SH-SY5Y (cell line): ENCODE results near the gene DHRS3.

Experiments used
- GATA2 ChIP-seq: IDR thresholded peaks from 2 replicates; pipeline ENCODE4 v1.6.1; 2011; ENCODE audit warnings: mild to moderate bottlenecking, low read depth, low read length
- GATA3 ChIP-seq: IDR thresholded peaks from 2 replicates; pipeline ENCODE4 v1.6.1; 2011; ENCODE audit warnings: low read depth, mild to moderate bottlenecking, low read length, moderate library complexity

DHRS3 gene

DNA sequence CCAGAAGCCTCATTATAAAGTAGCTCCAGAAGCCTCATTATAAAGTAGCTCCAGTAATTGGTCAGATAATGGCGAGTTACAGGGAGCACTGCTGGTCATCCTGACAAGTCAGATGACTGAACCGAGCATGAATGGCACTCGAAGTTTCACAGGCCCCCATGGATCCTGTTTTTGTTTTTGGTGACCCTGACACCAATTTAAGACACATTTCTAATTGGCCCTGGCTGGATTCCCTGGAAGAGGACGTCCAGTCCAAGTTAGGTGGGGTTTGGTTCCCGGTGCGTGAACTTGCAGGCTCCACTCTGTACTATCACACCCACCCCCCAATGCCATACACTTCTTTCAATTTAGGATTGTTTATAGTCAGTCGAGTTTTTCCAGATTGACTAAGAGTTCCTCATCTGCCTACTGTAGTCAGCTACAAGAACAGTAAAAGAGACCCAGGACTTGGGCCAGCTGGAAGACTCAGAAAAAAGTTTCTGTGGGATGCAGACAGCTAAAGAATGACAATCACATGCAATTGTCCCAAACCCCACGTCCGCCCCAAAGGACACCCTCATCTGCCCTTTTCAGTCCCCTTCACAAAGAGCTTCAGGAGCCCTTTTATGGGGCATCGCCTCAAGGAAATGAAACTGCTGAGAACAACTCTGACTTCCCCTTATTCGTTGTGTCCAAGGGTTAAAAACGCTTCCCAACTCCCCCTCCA lies 2.7 kb downstream of the DHRS3 start:
- no peak for TF ChIP-seq GATA3
- no peak for TF ChIP-seq GATA2

DNA sequence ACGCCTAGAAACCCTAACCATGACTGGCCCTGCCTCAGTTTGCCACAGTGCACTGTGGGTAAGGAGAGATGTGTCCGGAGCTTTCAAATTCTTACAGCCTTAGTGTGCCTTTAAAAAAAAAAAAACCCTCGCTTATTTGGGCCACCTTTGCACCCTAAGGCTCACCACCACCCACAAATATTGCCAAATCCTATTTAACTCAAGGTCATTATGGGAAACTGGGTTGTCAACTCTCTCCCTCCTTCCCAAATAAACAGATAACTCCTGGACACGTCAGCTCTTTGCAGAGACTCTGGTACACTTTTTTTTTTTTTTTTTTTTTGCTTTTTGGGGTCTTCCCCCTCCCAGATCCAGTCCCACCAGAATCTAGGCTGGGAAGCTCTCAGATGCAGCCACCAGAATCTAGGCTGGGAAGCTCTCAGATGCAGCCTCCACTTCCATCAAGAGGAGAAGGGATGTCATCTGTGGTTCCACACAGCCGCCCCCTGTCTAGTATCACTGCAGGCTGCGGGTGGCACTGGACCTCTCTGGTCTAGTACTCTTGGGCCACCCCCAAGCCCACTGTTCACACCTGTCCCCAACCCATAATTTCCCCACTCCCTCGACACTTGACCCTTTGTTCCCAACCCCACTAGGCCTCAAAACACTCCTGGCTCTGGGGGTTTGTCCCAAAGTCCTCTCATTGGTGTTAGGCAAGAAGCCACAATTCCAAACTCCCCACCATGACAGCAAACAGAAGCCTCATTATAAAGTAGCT lies 3.4 kb downstream of the DHRS3 start:
- TF ChIP-seq GATA3 (no peak), GATA2 (no peak)

- no peak for TF ChIP-seq GATA2
- TF ChIP-seq GATA3 = no peak
Observed at GRCh38 chr1:12613180-12613579, 4.8 kb downstream of the DHRS3 start.

- TF ChIP-seq GATA2 (no peak), GATA3 (no peak)
Observed at GRCh38 chr1:12610941-12611340, 7.1 kb downstream of the DHRS3 start.

GRCh38 chr1:12610305-12610935 lies 7.6 kb downstream of the DHRS3 start:
- TF ChIP-seq GATA2 (no peak), GATA3 (no peak)

GRCh38 chr1:12609469-12610003 lies 8.5 kb downstream of the DHRS3 start:
- TF ChIP-seq GATA2 (no peak), GATA3 (no peak)

- no peak for TF ChIP-seq GATA2
Observed at GRCh38 chr1:12608311-12608957, 9.6 kb downstream of the DHRS3 start.

- TF ChIP-seq GATA2 (no peak), GATA3 (no peak)
Observed at GRCh38 chr1:12607263-12607662, 10.7 kb downstream of the DHRS3 start.

- TF ChIP-seq GATA3 = no peak
- TF ChIP-seq GATA2 = no peak
Observed at GRCh38 chr1:12604986-12605385, 13.0 kb downstream of the DHRS3 start.

DNA sequence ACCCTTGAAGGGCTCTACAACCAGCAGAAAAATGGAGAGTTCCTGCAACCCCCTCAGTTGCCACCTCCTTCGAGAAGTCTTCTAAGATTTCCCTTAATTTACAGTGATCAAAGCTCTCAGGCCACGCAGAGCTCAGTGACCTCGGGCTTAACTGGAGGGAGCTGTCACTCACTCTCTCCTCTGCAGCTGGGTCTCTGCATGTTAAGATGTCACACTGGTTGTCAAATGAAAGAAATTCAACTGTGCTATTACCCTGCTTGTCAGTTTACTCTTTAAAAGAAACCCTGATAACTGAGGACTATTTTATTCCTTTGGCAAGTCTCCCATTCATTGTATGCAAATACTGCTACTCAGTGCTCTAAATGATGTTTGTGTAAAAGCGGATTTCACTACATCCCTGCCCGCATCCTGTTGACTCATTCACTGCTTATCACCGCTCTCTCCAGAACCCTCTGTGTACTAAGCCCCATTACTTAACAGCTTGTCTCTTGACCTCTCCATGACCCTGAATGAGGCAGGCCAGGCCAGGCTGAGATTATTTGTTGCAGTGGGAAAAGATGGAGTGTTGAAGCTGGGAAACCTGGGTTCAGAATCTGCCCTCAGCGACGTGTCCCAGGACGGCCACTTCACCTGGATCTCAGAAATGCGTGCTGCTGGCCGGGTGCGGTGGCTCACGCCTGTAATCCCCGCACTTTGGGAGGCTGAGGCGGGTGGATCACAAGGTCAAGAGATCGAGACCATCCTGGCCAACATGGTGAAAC lies 13.7 kb downstream of the DHRS3 start:
- TF ChIP-seq GATA2 = no peak
- no peak for TF ChIP-seq GATA3

DNA sequence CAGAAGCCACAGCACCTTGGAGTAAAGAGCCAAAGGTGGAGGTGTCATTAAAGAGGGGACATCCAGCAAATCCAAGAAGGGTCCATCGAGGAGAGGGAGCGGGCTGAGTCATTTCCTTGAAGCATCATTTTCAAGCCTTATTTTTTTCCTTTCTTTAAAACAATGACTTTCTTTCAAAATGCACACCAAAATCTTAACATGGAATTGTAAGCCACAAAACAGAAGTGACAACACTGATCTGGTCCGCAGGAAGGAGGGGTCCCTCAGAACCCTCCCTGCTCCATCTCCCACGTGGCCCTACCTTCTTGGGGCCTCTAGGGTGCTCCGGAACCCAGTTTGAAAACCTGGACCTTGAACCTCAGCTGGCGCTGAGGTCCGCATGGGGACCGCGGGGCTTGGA lies 14.8 kb downstream of the DHRS3 start:
- TF ChIP-seq GATA2 (no peak), GATA3 (no peak)

DNA sequence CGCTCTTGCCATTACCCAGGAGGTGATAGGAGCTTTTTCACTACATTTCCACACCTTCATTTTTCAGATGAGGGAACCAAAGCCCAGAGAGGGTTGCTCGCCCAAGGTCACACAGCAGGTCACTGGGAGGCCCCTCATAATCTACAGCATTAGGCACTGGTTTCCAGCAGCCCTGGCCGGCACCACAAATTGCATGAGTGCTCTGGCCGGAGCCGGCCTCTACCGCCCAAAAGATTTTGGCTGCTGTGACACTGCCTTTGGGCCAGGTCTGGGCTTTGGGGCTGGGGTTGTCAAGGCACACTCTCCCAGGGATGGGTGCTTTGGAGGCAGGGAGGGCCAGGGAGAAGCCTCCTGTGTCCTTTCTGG lies 15.4 kb downstream of the DHRS3 start:
- no peak for TF ChIP-seq GATA3
- TF ChIP-seq GATA2 = no peak

DNA sequence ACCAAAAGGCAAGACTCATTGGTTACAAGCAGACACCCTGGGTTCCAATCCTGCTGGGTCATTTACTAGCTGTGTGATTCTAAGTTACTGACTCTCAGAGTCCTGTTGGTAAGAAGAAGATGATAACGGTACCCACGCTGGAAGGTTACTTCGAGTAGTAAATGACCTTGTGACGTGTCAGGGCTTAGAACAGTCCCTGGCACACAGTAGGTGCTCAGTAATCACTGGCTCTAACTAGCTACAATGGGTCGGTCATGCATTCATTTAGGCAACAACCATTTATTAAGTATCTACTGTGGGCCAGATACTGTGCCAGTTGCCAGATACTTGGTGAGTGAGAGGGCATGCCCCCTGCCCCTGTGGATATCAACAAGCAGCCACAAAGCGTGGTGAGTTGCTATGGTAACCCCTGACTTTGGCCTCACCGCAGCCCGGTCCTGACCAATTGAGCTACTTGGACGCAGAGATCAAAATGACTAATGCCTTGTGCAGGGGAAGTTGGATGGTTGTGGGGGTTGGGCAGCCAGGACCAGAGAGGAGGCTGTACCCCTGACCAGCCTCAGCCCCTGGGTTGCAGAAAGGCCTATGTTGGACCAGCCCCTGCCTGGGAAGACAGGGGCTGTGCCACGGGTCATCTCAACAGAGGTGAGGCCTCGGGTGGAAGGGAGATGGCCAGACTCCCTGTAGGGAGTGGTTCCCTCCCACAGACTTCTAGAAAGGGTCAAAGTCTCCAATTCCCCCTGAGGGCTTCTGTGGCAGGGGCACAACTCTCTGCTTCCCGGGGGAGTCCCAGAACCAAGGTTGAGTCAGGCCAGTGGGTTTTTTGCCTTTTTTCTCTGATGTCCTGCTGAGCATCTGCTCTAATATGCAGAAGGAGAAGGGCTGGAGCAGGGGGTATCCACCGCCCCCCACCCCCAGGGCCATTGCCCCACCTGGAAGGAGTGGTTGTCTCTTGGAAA lies 16.0 kb downstream of the DHRS3 start:
- TF ChIP-seq GATA2 = no peak
- TF ChIP-seq GATA3 = no peak
